CD14-positive monocyte (primary cell): ENCODE measurements around the gene MPZL3. TPM values are rescaled to one million over a fixed set of nuclear protein-coding genes. Genes with fewer than 3 reads are reported as not detected.

Source experiments
- DNase-seq, 3 donors: peaks; one replicate each; pipeline ENCODE4 v3.0.0-alpha.2; 2011 to 2022
- H2AFZ ChIP-seq: 2 replicates; pipeline ENCODE4 v1.6.0; 2012; ENCODE audit warnings: mild to moderate bottlenecking, low read depth, low read length, inconsistent platforms; ENCODE audit not compliant: insufficient read depth, poor library complexity, severe bottlenecking
- H3K27ac ChIP-seq, 2 donors: 1 replicate in 1 of 2; 2 replicates in 1 of 2; pipeline ENCODE4 v1.5.1; 2012 to 2013; ENCODE audit warnings: low read length in 2 of 2, control low read depth in 1 of 2, inconsistent platforms in 1 of 2, low read depth in 1 of 2, mild to moderate bottlenecking in 1 of 2
- H3K27me3 ChIP-seq, 2 donors: one replicate each; pipeline versions ENCODE4 v1.6.0 to v1.6.1; 2011 to 2013; ENCODE audit warnings: low read length in 2 of 2; ENCODE audit not compliant: control insufficient read depth in 2 of 2, insufficient read depth in 2 of 2
- H3K36me3 ChIP-seq, 2 donors: replicated peaks in 1 of 2; 1 replicate in 1 of 2; 2 replicates in 1 of 2; pipeline versions ENCODE4 v1.5.1 to v1.6.1; 2012 to 2013; ENCODE audit warnings: low read length in 2 of 2, control low read depth in 1 of 2, inconsistent platforms in 1 of 2, mild to moderate bottlenecking in 1 of 2; ENCODE audit not compliant: insufficient read depth in 2 of 2, control insufficient read depth in 1 of 2
- H3K4me1 ChIP-seq, 2 donors: 1 replicate in 1 of 2; 2 replicates in 1 of 2; pipeline versions ENCODE4 v1.5.1 to v1.6.1; 2012 to 2013; ENCODE audit warnings: low read length in 2 of 2, control low read depth in 1 of 2, inconsistent platforms in 1 of 2, mild to moderate bottlenecking in 1 of 2, moderate library complexity in 1 of 2; ENCODE audit not compliant: insufficient read depth in 2 of 2, control insufficient read depth in 1 of 2
- H3K4me2 ChIP-seq: replicated peaks from 2 replicates; pipeline ENCODE3; 2012; ENCODE audit warnings: low read length, moderate library complexity, mild to moderate bottlenecking; ENCODE audit not compliant: poor library complexity, severe bottlenecking; ENCODE audit errors: extremely low read depth
- H3K4me3 ChIP-seq, 3 experiments: fragments of 200-600 bp in 1 of 3; sonication (generic) in 1 of 3; replicated peaks in 1 of 3; 1 replicate in 2 of 3; 2 replicates in 1 of 3; pipeline ENCODE4 v1.5.1; 2011 to 2013; ENCODE audit warnings: low read length in 3 of 3, mild to moderate bottlenecking in 3 of 3, control low read depth in 2 of 3, low read depth in 2 of 3, inconsistent platforms in 1 of 3, moderate library complexity in 1 of 3
- H3K79me2 ChIP-seq: 2 replicates; pipeline ENCODE4 v1.6.0; 2012; ENCODE audit warnings: mild to moderate bottlenecking, control low read depth, inconsistent platforms, low read length, moderate library complexity; ENCODE audit not compliant: insufficient read depth
- H3K9ac ChIP-seq: 2 replicates; pipeline ENCODE4 v1.6.0; 2017; ENCODE audit warnings: low read length, mild to moderate bottlenecking; ENCODE audit not compliant: insufficient read depth, poor library complexity, severe bottlenecking
- H3K9me3 ChIP-seq, 2 donors: replicated peaks in 1 of 2; 1 replicate in 1 of 2; 2 replicates in 1 of 2; pipeline versions ENCODE4 v1.5.1 to v1.6.1; 2012 to 2013; ENCODE audit warnings: low read length in 2 of 2, control low read depth in 1 of 2; ENCODE audit not compliant: control insufficient read depth in 1 of 2, insufficient read depth in 1 of 2
- H4K20me1 ChIP-seq: 2 replicates; pipeline ENCODE4 v1.6.0; 2012; ENCODE audit warnings: mild to moderate bottlenecking, low read length, control low read depth, moderate library complexity; ENCODE audit not compliant: insufficient read depth
- H3K27ac Mint-ChIP-seq, 7 donors: one replicate each; pipeline ENCODE4 v1.8.0; 2020; ENCODE audit warnings: mild to moderate bottlenecking in 7 of 7, mixed read lengths in 7 of 7, moderate library complexity in 6 of 7, inconsistent platforms in 2 of 7
- H3K27me3 Mint-ChIP-seq, 3 donors: one replicate each; pipeline ENCODE4 v1.8.0; 2021 to 2022; ENCODE audit warnings: low read depth in 3 of 3, mild to moderate bottlenecking in 3 of 3, mixed read lengths in 3 of 3, moderate library complexity in 3 of 3, inconsistent platforms in 1 of 3
- H3K36me3 Mint-ChIP-seq, 2 donors: one replicate each; pipeline ENCODE4 v1.8.0; 2020; ENCODE audit warnings: mixed read lengths in 2 of 2, inconsistent platforms in 1 of 2, mild to moderate bottlenecking in 1 of 2
- H3K4me1 Mint-ChIP-seq: one replicate; pipeline ENCODE4 v1.8.0; 2020; ENCODE audit warnings: mild to moderate bottlenecking, mixed read lengths
- H3K4me3 Mint-ChIP-seq, 2 donors: one replicate each; pipeline ENCODE4 v1.8.0; 2020; ENCODE audit warnings: mild to moderate bottlenecking in 2 of 2, mixed read lengths in 2 of 2, moderate library complexity in 1 of 2
- H3K9me3 Mint-ChIP-seq, 7 donors: one replicate each; pipeline ENCODE4 v1.8.0; 2020 to 2022; ENCODE audit warnings: mixed read lengths in 7 of 7, mild to moderate bottlenecking in 6 of 7, moderate library complexity in 6 of 7, inconsistent platforms in 2 of 7
- WGBS: methylation state at CpG from one replicate; pipeline ENCODE4 v1.1.5; 2013; ENCODE audit warnings: missing lambda C conversion rate; ENCODE audit not compliant: insufficient coverage; 5-methylcytosine and 5-hydroxymethylcytosine counted together
- intact Hi-C, 2 donors: fragments of 100-400 bp; cut with micrococcal nuclease; formaldehyde crosslinking; loops; one replicate each; pipeline versions ENCODE4 v1.15.0 to v1.15.1; 2023
- polyA plus RNA-seq, 3 donors: library from polyadenylated mRNA; depleted of rRNA in 1 of 3; unstranded in 2 of 3; stranded (reverse) in 1 of 3; fragments of 300-500 nt in 2 of 3; fragments of >200 nt in 1 of 3; fragmentation: Illumina TruSeq in 2 of 3; gene quantifications; 1 replicate in 2 of 3; 2 replicates in 1 of 3; pipeline ENCODE4 v1.2.3, GENCODE V29; 2012 to 2021
- TF ChIP-seq, protein P1 (sequence below): fragments of 200-600 bp; IDR thresholded peaks from one replicate; pipeline ENCODE4 v1.8.0; 2022; ENCODE audit warnings: antibody characterized with exemption, mild to moderate bottlenecking

MPZL3 gene
- polyA plus RNA-seq, 3 donors, result 4.2 to 8.5 (median 8.0) TPM

GRCh38 chr11:118223570-118223969 is 28.6 kb downstream of the MPZL3 start:
- Mint-ChIP-seq H3K4me1 (peaks cover 93% of the 10 kb centered on the region), H3K27ac (peak overlapping the region in 3 of 7 donors; percentile 90 to 92 (median 91)), H3K9me3 (no peaks in the 10 kb centered on the region), H3K4me3 (peak overlapping the region; percentile 73 to 94), H3K36me3 (peaks cover 43 to 49% of the 10 kb centered on the region in 2 donors), H3K27me3 (no peaks in the 10 kb centered on the region)
- Histone ChIP-seq H3K79me2 (peaks cover 80% of the 10 kb centered on the region), H3K4me1 (peaks cover 78 to 87% of the 10 kb centered on the region in 2 donors), H2AFZ (no peak overlapping the region), H3K9me3 (no peaks in the 10 kb centered on the region), H3K9ac (peak overlapping the region; percentile 67), H3K4me3 (peak overlapping the region; percentile 69 to 94 (median 82)), H3K4me2 (peak overlapping the region; percentile 78), H3K27ac (peak overlapping the region; percentile 67 to 90), H4K20me1 (peaks cover 15% of the 10 kb centered on the region), H3K27me3 (no peaks in the 10 kb centered on the region), H3K36me3 (peaks cover 3 to 36% of the 10 kb centered on the region in 2 donors)
- WGBS, result no CpG with 5 or more reads among the region's 2 CpGs
- intact Hi-C loops, result no loop called here
- no peak for DNase-seq
- TF ChIP-seq, protein P1, sequence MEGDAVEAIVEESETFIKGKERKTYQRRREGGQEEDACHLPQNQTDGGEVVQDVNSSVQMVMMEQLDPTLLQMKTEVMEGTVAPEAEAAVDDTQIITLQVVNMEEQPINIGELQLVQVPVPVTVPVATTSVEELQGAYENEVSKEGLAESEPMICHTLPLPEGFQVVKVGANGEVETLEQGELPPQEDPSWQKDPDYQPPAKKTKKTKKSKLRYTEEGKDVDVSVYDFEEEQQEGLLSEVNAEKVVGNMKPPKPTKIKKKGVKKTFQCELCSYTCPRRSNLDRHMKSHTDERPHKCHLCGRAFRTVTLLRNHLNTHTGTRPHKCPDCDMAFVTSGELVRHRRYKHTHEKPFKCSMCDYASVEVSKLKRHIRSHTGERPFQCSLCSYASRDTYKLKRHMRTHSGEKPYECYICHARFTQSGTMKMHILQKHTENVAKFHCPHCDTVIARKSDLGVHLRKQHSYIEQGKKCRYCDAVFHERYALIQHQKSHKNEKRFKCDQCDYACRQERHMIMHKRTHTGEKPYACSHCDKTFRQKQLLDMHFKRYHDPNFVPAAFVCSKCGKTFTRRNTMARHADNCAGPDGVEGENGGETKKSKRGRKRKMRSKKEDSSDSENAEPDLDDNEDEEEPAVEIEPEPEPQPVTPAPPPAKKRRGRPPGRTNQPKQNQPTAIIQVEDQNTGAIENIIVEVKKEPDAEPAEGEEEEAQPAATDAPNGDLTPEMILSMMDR, result no peak

DNA sequence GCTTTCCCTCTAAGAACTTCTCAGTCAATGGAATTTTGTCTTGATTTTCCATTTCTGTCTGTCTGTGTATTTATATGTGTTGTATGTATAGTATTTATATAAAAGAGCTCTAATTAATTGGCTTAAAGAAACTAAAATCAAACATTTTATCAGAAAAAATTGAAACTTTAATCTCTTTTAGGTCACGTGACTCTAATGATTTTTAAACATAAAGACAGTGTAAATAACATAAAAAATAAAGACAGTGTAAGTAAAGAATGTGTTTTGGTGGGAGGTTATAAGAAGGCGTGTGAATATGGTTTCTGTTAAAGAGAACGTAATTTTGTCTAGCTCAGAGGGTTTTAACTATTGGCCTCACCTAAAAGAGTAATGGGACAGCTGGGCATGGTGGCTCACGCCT is 29.7 kb downstream of the MPZL3 start:
- TF ChIP-seq, protein P1, result no peak
- H3K4me1 Mint-ChIP-seq, result peaks cover 92% of the 10 kb centered on the region
- WGBS, result no CpG with 5 or more reads among the region's 4 CpGs

More for the DNA sequence above, 29.7 kb downstream of the MPZL3 start:
- DNase-seq, result no peak
- Mint-ChIP-seq H3K36me3 (peaks cover 48 to 55% of the 10 kb centered on the region in 2 donors), H3K27ac (peak overlapping the region in 4 of 7 donors; percentile 70 to 91 (median 86)), H3K27me3 (peaks cover 0 to 2% (median 0%) of the 10 kb centered on the region in 3 donors), H3K4me3 (peak overlapping the region; percentile 73 to 94), H3K9me3 (no peaks in the 10 kb centered on the region)
- peaks cover 87% of the 10 kb centered on the region for H3K79me2 ChIP-seq
- no peaks in the 10 kb centered on the region for H3K27me3 ChIP-seq
- peaks cover 79 to 87% of the 10 kb centered on the region in 2 donors for H3K4me1 ChIP-seq
- peaks cover 3 to 41% of the 10 kb centered on the region in 2 donors for H3K36me3 ChIP-seq
- intact Hi-C loops, result no loop called here
- peak overlapping the region; percentile 69 to 94 (median 82) for H3K4me3 ChIP-seq
- H3K9me3 ChIP-seq, result no peaks in the 10 kb centered on the region
- peak overlapping the region; percentile 67 for H3K9ac ChIP-seq
- peak overlapping the region in 1 of 2 donors; percentile 90 for H3K27ac ChIP-seq
- peak overlapping the region; percentile 78 for H3K4me2 ChIP-seq
- no peak overlapping the region for H2AFZ ChIP-seq
- peaks cover 15% of the 10 kb centered on the region for H4K20me1 ChIP-seq
